ENCODE data around the gene NXPE4. TPM values are rescaled to one million over a fixed set of nuclear protein-coding genes. Genes with fewer than 3 reads are reported as not detected.
"Not testable (repeated sequence)": the region's sequence is repeated elsewhere in the genome, so short reads cannot be mapped to it uniquely, and the experiment has no call there.

The NXPE4 gene
- total RNA-seq, 6 experiments from 2014 or later, result not detected

- Mint-ChIP-seq H3K9me3 (no peaks in the 10 kb centered on the region), H3K4me1 (ENCODE audit: low read depth) (no peaks in the 10 kb centered on the region), H3K27ac (no peak overlapping the region), H3K4me3 (no peak overlapping the region), H3K27me3 (ENCODE audit: insufficient read depth) (no peaks in the 10 kb centered on the region), H3K36me3 (ENCODE audit: low read depth) (no peaks in the 10 kb centered on the region)
- TF ChIP-seq CTCF (IDR thresholded peaks at IDR 0.05), result no peak
- no peak for DNase-seq
Measured at GRCh38 chr11:114607753-114608459, 12.3 kb upstream of the NXPE4 start.

GRCh38 chr11:114606802-114607075 lies 11.2 kb upstream of the NXPE4 start:
- H3K9me3 Mint-ChIP-seq; DNase-seq; H3K27ac Mint-ChIP-seq; H3K4me3 Mint-ChIP-seq; H3K36me3 Mint-ChIP-seq (ENCODE audit: low read depth); H3K27me3 Mint-ChIP-seq (ENCODE audit: insufficient read depth); H3K4me1 Mint-ChIP-seq (ENCODE audit: low read depth): not testable (repeated sequence)

- no peak for DNase-seq
- no peaks in the 10 kb centered on the region for H3K9me3 Mint-ChIP-seq
- no peaks in the 10 kb centered on the region for H3K4me1 Mint-ChIP-seq (ENCODE audit: low read depth)
Measured at GRCh38 chr11:114606003-114606801, 10.6 kb upstream of the NXPE4 start.

GRCh38 chr11:114605370-114605769 lies 9.8 kb upstream of the NXPE4 start:
- DNase-seq, result no peak
- Mint-ChIP-seq H3K36me3 (ENCODE audit: low read depth) (no peaks in the 10 kb centered on the region), H3K4me3 (no peak overlapping the region), H3K27ac (no peak overlapping the region), H3K9me3 (no peaks in the 10 kb centered on the region), H3K27me3 (ENCODE audit: insufficient read depth) (no peaks in the 10 kb centered on the region), H3K4me1 (ENCODE audit: low read depth) (no peaks in the 10 kb centered on the region)
- no peak for TF ChIP-seq CTCF (IDR thresholded peaks at IDR 0.05)

More at GRCh38 chr11:114606003-114606801, 10.6 kb upstream of the NXPE4 start:
- no peaks in the 10 kb centered on the region for H3K36me3 Mint-ChIP-seq (ENCODE audit: low read depth)
- H3K27me3 Mint-ChIP-seq (ENCODE audit: insufficient read depth), result no peaks in the 10 kb centered on the region
- H3K4me3 Mint-ChIP-seq, result no peak overlapping the region
- no peak for TF ChIP-seq CTCF (IDR thresholded peaks at IDR 0.05)
- H3K27ac Mint-ChIP-seq, result no peak overlapping the region

GRCh38 chr11:114604886-114605285 lies 9.3 kb upstream of the NXPE4 start:
- Mint-ChIP-seq H3K36me3 (ENCODE audit: low read depth) (no peaks in the 10 kb centered on the region), H3K4me1 (ENCODE audit: low read depth) (no peaks in the 10 kb centered on the region), H3K27ac (no peak overlapping the region), H3K27me3 (ENCODE audit: insufficient read depth) (no peaks in the 10 kb centered on the region), H3K9me3 (no peaks in the 10 kb centered on the region), H3K4me3 (no peak overlapping the region)
- no peak for TF ChIP-seq CTCF (IDR thresholded peaks at IDR 0.05)
- DNase-seq, result no peak

- no peak for TF ChIP-seq CTCF (IDR thresholded peaks at IDR 0.05)
Measured at GRCh38 chr11:114604179-114604813, 8.7 kb upstream of the NXPE4 start.

GRCh38 chr11:114603151-114603550 lies 7.6 kb upstream of the NXPE4 start:
- not testable (repeated sequence) for H3K4me3 Mint-ChIP-seq; H3K27ac Mint-ChIP-seq; DNase-seq; H3K9me3 Mint-ChIP-seq; H3K4me1 Mint-ChIP-seq (ENCODE audit: low read depth); H3K27me3 Mint-ChIP-seq (ENCODE audit: insufficient read depth); H3K36me3 Mint-ChIP-seq (ENCODE audit: low read depth)

More at GRCh38 chr11:114604179-114604813, 8.7 kb upstream of the NXPE4 start:
- Mint-ChIP-seq H3K36me3 (ENCODE audit: low read depth) (no peaks in the 10 kb centered on the region), H3K27ac (no peak overlapping the region), H3K4me1 (ENCODE audit: low read depth) (no peaks in the 10 kb centered on the region), H3K27me3 (ENCODE audit: insufficient read depth) (no peaks in the 10 kb centered on the region), H3K4me3 (no peak overlapping the region), H3K9me3 (no peaks in the 10 kb centered on the region)
- DNase-seq, result no peak

Measured in HFFc6 (cell line).